HepG2 (cell line): Measurements from ENCODE around the gene RNU6-8. TPM values are rescaled to one million over a fixed set of nuclear protein-coding genes. Genes with fewer than 3 reads are reported as not detected.

Source experiments
- ATF3 ChIP-seq: sonication (generic); formaldehyde crosslinking; IDR thresholded peaks from 2 replicates; pipeline ENCODE4 v1.4.0; 2020; ENCODE audit warnings: missing genetic modification reagents
- FOXA3 ChIP-seq: IDR thresholded peaks from 2 replicates; pipeline ENCODE4 v1.6.1; 2016; ENCODE audit warnings: missing genetic modification reagents, missing compliant biosample characterization
- HIC2 ChIP-seq: sonication (generic); formaldehyde crosslinking; IDR thresholded peaks from 2 replicates; pipeline ENCODE4 v1.9.0; 2022; ENCODE audit warnings: low read depth, missing genetic modification reagents
- KLF16 ChIP-seq, 2 experiments: sonication (generic) in 1 of 2; formaldehyde crosslinking in 1 of 2; IDR thresholded peaks; 2 replicates each; pipeline versions ENCODE4 v1.6.1 to v1.8.0; 2016 to 2023; ENCODE audit warnings: missing genetic modification reagents in 2 of 2, missing compliant biosample characterization in 1 of 2
- MAZ ChIP-seq, 2 experiments: sonication (generic) in 1 of 2; formaldehyde crosslinking in 1 of 2; IDR thresholded peaks; 2 replicates each; pipeline versions ENCODE4 v1.5.0 to v1.6.1; 2012 to 2020; ENCODE audit warnings: low read depth in 2 of 2, mild to moderate bottlenecking in 2 of 2, borderline replicate concordance in 1 of 2, improper control_type of control experiment in 1 of 2, low read length in 1 of 2, missing genetic modification reagents in 1 of 2, moderate library complexity in 1 of 2
- MIXL1 ChIP-seq: IDR thresholded peaks from 2 replicates; pipeline ENCODE4 v1.6.1; 2016
- PPARG ChIP-seq: conservative IDR thresholded peaks from 2 replicates; pipeline ENCODE4 v1.6.1; 2016; ENCODE audit warnings: missing biosample characterization, missing genetic modification reagents
- REPIN1 ChIP-seq: sonication (generic); formaldehyde crosslinking; IDR thresholded peaks from 2 replicates; pipeline ENCODE4 v1.8.0; 2022; ENCODE audit warnings: missing genetic modification reagents, low read depth, mild to moderate bottlenecking, borderline replicate concordance
- RXRB ChIP-seq: IDR thresholded peaks from 2 replicates; pipeline ENCODE4 v1.6.1; 2016; ENCODE audit warnings: borderline replicate concordance, missing genetic modification reagents, missing compliant biosample characterization
- SAP130 ChIP-seq: IDR thresholded peaks from 2 replicates; pipeline ENCODE4 v1.6.1; 2016; ENCODE audit warnings: low read depth
- SIX4 ChIP-seq: sonication (generic); formaldehyde crosslinking; IDR thresholded peaks from 2 replicates; pipeline ENCODE4 v1.4.0; 2020; ENCODE audit warnings: missing genetic modification reagents
- SSRP1 ChIP-seq: IDR thresholded peaks from 2 replicates; pipeline ENCODE4 v1.6.1; 2016; ENCODE audit warnings: control low read depth
- STAG1 ChIP-seq: sonication (generic); formaldehyde crosslinking; IDR thresholded peaks from 2 replicates; pipeline ENCODE4 v1.4.0; 2020; ENCODE audit warnings: missing genetic modification reagents
- TFAP4 ChIP-seq: sonication (generic); IDR thresholded peaks from 2 replicates; pipeline ENCODE4 v1.6.1; 2016; ENCODE audit warnings: low read depth, borderline replicate concordance
- TRIM22 ChIP-seq: fragments of 450-650 bp; IDR thresholded peaks from 2 replicates; pipeline ENCODE4 v1.6.1; 2017
- ZNF350 ChIP-seq: sonication (generic); formaldehyde crosslinking; IDR thresholded peaks from 2 replicates; pipeline ENCODE4 v1.4.0; 2020; ENCODE audit warnings: mild to moderate bottlenecking, low read depth, missing genetic modification reagents, borderline replicate concordance
- ZNF414 ChIP-seq: sonication (generic); formaldehyde crosslinking; IDR thresholded peaks from 2 replicates; pipeline ENCODE4 v1.5.0; 2020; ENCODE audit warnings: missing genetic modification reagents
- ZNF501 ChIP-seq: sonication (generic); formaldehyde crosslinking; IDR thresholded peaks from 2 replicates; pipeline ENCODE4 v1.5.1; 2020; ENCODE audit warnings: mild to moderate bottlenecking, moderate library complexity, missing genetic modification reagents
- ZNF512 ChIP-seq: sonication (generic); formaldehyde crosslinking; IDR thresholded peaks from 2 replicates; pipeline ENCODE4 v1.4.0; 2020; ENCODE audit warnings: mild to moderate bottlenecking, missing genetic modification reagents
- ZNF629 ChIP-seq: sonication (generic); formaldehyde crosslinking; conservative IDR thresholded peaks from 2 replicates; pipeline ENCODE4 v1.5.0; 2020; ENCODE audit warnings: missing genetic modification reagents
- ZNF644 ChIP-seq: IDR thresholded peaks from 2 replicates; pipeline ENCODE4 v1.6.1; 2016; ENCODE audit warnings: low read depth
- ZNF75D ChIP-seq: sonication (generic); formaldehyde crosslinking; IDR thresholded peaks from 2 replicates; pipeline ENCODE4 v1.8.1; 2023; ENCODE audit warnings: missing genetic modification reagents, mild to moderate bottlenecking, borderline replicate concordance
- ZNF781 ChIP-seq: sonication (generic); formaldehyde crosslinking; IDR thresholded peaks from 2 replicates; pipeline ENCODE4 v1.5.1; 2020; ENCODE audit warnings: borderline replicate concordance, mild to moderate bottlenecking, missing genetic modification reagents; ENCODE audit errors: not compliant biosample characterization
- polyA plus RNA-seq, 8 experiments: library from polyadenylated mRNA; depleted of rRNA in 3 of 8; stranded (reverse) in 7 of 8; unstranded in 1 of 8; fragments of >200 nt; fragmentation: Illumina TruSeq in 4 of 8; extraction: Trizol in 4 of 8; gene quantifications; 2 replicates each; pipeline versions ENCODE4 v1.2.1 to v1.2.3, GENCODE V29; 2011 to 2016; ENCODE audit warnings: low read depth in 4 of 8, missing spikeins in 1 of 8, mixed read lengths in 1 of 8; ENCODE audit not compliant: insufficient read depth in 1 of 8
- total RNA-seq, 5 experiments: library from RNA; depleted of rRNA; stranded (reverse); fragments of >200 nt; fragmentation: Illumina TruSeq; extraction: Trizol; gene quantifications; 2 replicates each; pipeline ENCODE4 v1.2.3, GENCODE V29; 2016; ENCODE audit warnings: low read depth in 1 of 5

Gene RNU6-8
- total and polyA plus RNA-seq, 2 of the 13 experiments (the other 11 are each of a cell fraction or from before 2014, with no cell fraction given), result under 0.01 TPM; not detected in 1

- TF ChIP-seq MAZ (IDR thresholded peaks at IDR 0.05; ENCODE audit: borderline replicate concordance, low read depth, low read length) (0 out of 2 replicates have a peak, but pooled peaks have one; percentile 50), MAZ (CRISPR knock-in tag; IDR thresholded peaks at IDR 0.05; ENCODE audit: low read depth) (0 out of 2 replicates have a peak, but pooled peaks have one; percentile 28), ZNF781 (CRISPR knock-in tag) (no peak), ZNF501 (CRISPR knock-in tag) (0 out of 2 replicates have a peak, but pooled peaks have one; percentile 27), ZNF350 (no peak), ZNF75D (CRISPR knock-in tag) (no peak), REPIN1 (CRISPR knock-in tag) (0 out of 2 replicates have a peak, but pooled peaks have one; percentile 45), MIXL1 (CRISPR knock-in tag) (peak; percentile 91), KLF16 (CRISPR knock-in tag; IDR thresholded peaks at IDR 0.05) (peak in 1 of 2 experiments; percentile 89; a peak in 2 of 4 replicates), HIC2 (CRISPR knock-in tag) (no peak), SIX4 (CRISPR knock-in tag) (no peak), ZNF512 (no peak), SAP130 (CRISPR knock-in tag) (peak; percentile 60), ZNF629 (CRISPR knock-in tag) (no peak), TRIM22 (no peak), ZNF644 (CRISPR knock-in tag) (peak; percentile 96), FOXA3 (CRISPR knock-in tag) (peak; percentile 61; the same call in 1 of the 2 replicates), RXRB (CRISPR knock-in tag) (peak; percentile 82), SSRP1 (CRISPR knock-in tag) (peak; percentile 75; the same call in 1 of the 2 replicates), PPARG (CRISPR knock-in tag) (peak; percentile 75), ZNF414 (peak; percentile 70; the same call in 1 of the 2 replicates), TFAP4 (no peak), ATF3 (CRISPR knock-in tag) (peak; percentile 26; the same call in 1 of the 2 replicates), STAG1 (peak; percentile 100)
Observed at GRCh38 chr14:32252030-32252670, 49.1 kb upstream of the RNU6-8 start (continued).
